Panc1 (cell line): ENCODE data around the gene ZNF784. TPM values are rescaled to one million over a fixed set of nuclear protein-coding genes. Genes with fewer than 3 reads are reported as not detected.
A peak's percentile ranks its signal among the peaks of the same experiment; 100 is the strongest.

Source experiments
- ATAC-seq: fragments of 200-7000 bp; cut with Tn5 transposase; 2 replicates; pipeline ENCODE4 v1.9.1; 2020; ENCODE audit warnings: mild to moderate bottlenecking, moderate library complexity
- BruUV-seq: library from RNA; stranded (reverse); fragments of 400-500 nt; replicated peaks from 2 replicates; lab custom pipeline; 2021; lab: Mats Ljungman, UMichigan
- CTCF ChIA-PET: fragments of 300-600 bp; sonication (Branson Sonifier 250); formaldehyde crosslinking; loops from one replicate; lab custom pipeline; 2022; ENCODE audit warnings: antibody characterized with exemption; lab: Charles Lee
- POLR2A ChIA-PET: fragments of 300-600 bp; sonication (Branson Sonifier 250); formaldehyde crosslinking; loops from one replicate; lab custom pipeline; 2022; ENCODE audit warnings: antibody characterized with exemption; lab: Charles Lee
- DNase-seq: peaks from one replicate; pipeline ENCODE4 v3.0.0-alpha.2; 2010; ENCODE audit warnings: low read depth, low spot score
- H3K27ac ChIP-seq: 2 replicates; pipeline ENCODE4 v1.5.1; 2011; ENCODE audit warnings: mild to moderate bottlenecking, low read length, inconsistent platforms
- H3K27me3 ChIP-seq: fragments of 200-500 bp; sonication (Bioruptor generic); 2 replicates; pipeline ENCODE4 v1.6.0; 2014; ENCODE audit warnings: low read length, inconsistent platforms; ENCODE audit not compliant: control insufficient read depth, insufficient read depth
- H3K36me3 ChIP-seq: fragments of 200-500 bp; sonication (Bioruptor generic); 2 replicates; pipeline ENCODE4 v1.5.1; 2014; ENCODE audit warnings: inconsistent platforms, mild to moderate bottlenecking, low read length, moderate library complexity; ENCODE audit not compliant: control insufficient read depth, insufficient read depth
- H3K4me1 ChIP-seq: 2 replicates; pipeline ENCODE4 v1.5.1; 2011; ENCODE audit warnings: inconsistent platforms, mild to moderate bottlenecking, low read length, moderate library complexity; ENCODE audit not compliant: control insufficient read depth, insufficient read depth
- H3K4me3 ChIP-seq, 2 experiments: 2 replicates each; pipeline ENCODE4 v1.5.1; 2011 to 2012; ENCODE audit warnings: low read depth in 2 of 2, low read length in 2 of 2, mild to moderate bottlenecking in 2 of 2, inconsistent platforms in 1 of 2, moderate library complexity in 1 of 2
- H3K9me3 ChIP-seq: fragments of 200-500 bp; sonication (Bioruptor generic); 2 replicates; pipeline ENCODE4 v1.5.1; 2014; ENCODE audit warnings: low read depth, mild to moderate bottlenecking, inconsistent platforms, low read length, moderate library complexity; ENCODE audit not compliant: control insufficient read depth, insufficient read depth
- POLR2AphosphoS5 ChIP-seq: IDR thresholded peaks from 2 replicates; pipeline ENCODE4 v1.6.1; 2012; ENCODE audit warnings: mild to moderate bottlenecking, low read depth, low read length, moderate library complexity
- SIN3A ChIP-seq: IDR thresholded peaks from 2 replicates; pipeline ENCODE4 v1.6.1; 2012; ENCODE audit warnings: low read depth, mild to moderate bottlenecking, low read length, moderate library complexity, borderline replicate concordance; ENCODE audit not compliant: insufficient read depth
- TCF7L2 ChIP-seq: IDR thresholded peaks from 2 replicates; pipeline ENCODE4 v1.6.1; 2011; ENCODE audit warnings: mild to moderate bottlenecking, low read depth, low read length, inconsistent platforms
- in situ Hi-C: cut with HindIII; loops from 2 replicates; pipeline ENCODE4 v1.10.0; 2016; ENCODE audit warnings: low sequenced_read_pairs, low pct_unique_long_range_greater_than_20kb
- intact Hi-C: fragments of 100-400 bp; cut with micrococcal nuclease; formaldehyde crosslinking; loops from one replicate; pipeline ENCODE4 v1.10.0; 2022; ENCODE audit not compliant: unreplicated experiment
- total RNA-seq: library from RNA; stranded (reverse); gene quantifications from one replicate; pipeline ENCODE4 v1.2.1, GENCODE V29; 2021; ENCODE audit not compliant: unreplicated experiment
- TF ChIP-seq, protein P1 (sequence below): fragments of 450-650 bp; IDR thresholded peaks from 2 replicates; pipeline ENCODE4 v1.5.1; 2017; ENCODE audit warnings: mild to moderate bottlenecking
- TF ChIP-seq, protein P2 (sequence below), 2 experiments: IDR thresholded peaks; 2 replicates each; pipeline ENCODE4 v1.6.1; 2011 to 2012; ENCODE audit warnings: low read depth in 2 of 2, control low read depth in 1 of 2, low read length in 1 of 2, mild to moderate bottlenecking in 1 of 2, moderate library complexity in 1 of 2; ENCODE audit not compliant: insufficient read depth in 1 of 2

Gene ZNF784
- total RNA-seq, 1 experiment from 2014 or later = 8.9 TPM

DNA sequence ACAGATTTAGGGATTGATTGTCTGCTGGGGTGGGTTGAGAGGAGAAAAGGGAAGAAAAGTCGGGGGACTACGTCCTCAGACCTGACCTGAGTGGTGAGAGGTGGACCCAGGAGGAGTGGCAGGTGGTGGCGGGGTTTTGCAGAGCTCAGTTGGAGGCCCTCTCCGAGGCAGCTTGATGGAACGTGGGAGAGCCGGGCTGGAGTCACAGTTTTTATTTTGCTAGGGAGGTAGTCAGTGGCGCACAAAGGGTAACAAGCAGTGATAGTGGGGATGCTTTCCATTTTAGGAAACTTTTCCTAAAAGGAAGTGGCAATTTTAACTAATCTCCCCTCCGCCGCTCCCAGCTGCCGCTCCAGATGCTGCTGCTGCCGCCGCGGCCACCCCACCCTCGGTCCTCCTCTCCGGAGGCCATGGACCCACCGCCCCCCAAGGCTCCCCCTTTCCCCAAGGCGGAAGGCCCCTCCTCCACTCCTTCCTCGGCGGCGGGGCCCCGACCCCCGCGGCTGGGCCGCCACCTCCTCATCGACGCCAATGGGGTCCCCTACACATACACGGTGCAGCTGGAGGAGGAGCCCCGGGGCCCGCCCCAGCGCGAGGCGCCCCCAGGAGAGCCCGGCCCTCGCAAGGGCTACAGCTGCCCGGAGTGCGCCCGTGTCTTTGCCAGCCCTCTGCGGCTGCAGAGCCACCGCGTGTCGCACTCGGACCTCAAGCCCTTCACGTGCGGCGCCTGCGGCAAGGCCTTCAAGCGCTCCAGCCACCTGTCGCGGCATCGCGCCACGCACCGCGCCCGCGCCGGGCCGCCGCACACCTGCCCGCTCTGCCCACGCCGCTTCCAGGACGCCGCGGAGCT lies 18.0 kb upstream of the ZNF784 start:
- intact Hi-C loops = no loop called here
- Histone ChIP-seq H3K9me3 (no peaks in the 10 kb centered on the region), H3K27me3 (no peaks in the 10 kb centered on the region), H3K4me1 (peaks cover 41% of the 10 kb centered on the region), H3K27ac (peak overlapping the region; percentile 92), H3K4me3 (peak overlapping the region; percentile 63 to 93), H3K36me3 (peaks cover 13% of the 10 kb centered on the region)
- ATAC-seq (peak; percentile 20), DNase-seq (no peak)
- TF ChIP-seq, protein P1, sequence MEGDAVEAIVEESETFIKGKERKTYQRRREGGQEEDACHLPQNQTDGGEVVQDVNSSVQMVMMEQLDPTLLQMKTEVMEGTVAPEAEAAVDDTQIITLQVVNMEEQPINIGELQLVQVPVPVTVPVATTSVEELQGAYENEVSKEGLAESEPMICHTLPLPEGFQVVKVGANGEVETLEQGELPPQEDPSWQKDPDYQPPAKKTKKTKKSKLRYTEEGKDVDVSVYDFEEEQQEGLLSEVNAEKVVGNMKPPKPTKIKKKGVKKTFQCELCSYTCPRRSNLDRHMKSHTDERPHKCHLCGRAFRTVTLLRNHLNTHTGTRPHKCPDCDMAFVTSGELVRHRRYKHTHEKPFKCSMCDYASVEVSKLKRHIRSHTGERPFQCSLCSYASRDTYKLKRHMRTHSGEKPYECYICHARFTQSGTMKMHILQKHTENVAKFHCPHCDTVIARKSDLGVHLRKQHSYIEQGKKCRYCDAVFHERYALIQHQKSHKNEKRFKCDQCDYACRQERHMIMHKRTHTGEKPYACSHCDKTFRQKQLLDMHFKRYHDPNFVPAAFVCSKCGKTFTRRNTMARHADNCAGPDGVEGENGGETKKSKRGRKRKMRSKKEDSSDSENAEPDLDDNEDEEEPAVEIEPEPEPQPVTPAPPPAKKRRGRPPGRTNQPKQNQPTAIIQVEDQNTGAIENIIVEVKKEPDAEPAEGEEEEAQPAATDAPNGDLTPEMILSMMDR = no peak
- TF ChIP-seq, protein P2, sequence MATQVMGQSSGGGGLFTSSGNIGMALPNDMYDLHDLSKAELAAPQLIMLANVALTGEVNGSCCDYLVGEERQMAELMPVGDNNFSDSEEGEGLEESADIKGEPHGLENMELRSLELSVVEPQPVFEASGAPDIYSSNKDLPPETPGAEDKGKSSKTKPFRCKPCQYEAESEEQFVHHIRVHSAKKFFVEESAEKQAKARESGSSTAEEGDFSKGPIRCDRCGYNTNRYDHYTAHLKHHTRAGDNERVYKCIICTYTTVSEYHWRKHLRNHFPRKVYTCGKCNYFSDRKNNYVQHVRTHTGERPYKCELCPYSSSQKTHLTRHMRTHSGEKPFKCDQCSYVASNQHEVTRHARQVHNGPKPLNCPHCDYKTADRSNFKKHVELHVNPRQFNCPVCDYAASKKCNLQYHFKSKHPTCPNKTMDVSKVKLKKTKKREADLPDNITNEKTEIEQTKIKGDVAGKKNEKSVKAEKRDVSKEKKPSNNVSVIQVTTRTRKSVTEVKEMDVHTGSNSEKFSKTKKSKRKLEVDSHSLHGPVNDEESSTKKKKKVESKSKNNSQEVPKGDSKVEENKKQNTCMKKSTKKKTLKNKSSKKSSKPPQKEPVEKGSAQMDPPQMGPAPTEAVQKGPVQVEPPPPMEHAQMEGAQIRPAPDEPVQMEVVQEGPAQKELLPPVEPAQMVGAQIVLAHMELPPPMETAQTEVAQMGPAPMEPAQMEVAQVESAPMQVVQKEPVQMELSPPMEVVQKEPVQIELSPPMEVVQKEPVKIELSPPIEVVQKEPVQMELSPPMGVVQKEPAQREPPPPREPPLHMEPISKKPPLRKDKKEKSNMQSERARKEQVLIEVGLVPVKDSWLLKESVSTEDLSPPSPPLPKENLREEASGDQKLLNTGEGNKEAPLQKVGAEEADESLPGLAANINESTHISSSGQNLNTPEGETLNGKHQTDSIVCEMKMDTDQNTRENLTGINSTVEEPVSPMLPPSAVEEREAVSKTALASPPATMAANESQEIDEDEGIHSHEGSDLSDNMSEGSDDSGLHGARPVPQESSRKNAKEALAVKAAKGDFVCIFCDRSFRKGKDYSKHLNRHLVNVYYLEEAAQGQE (IDR thresholded peaks at IDR 0.05; ENCODE audit: insufficient read depth in 1 of 2, low read depth in 2 of 2, low read length in 1 of 2) = peak in 1 of 2 experiments; percentile 72; a peak in 1 of 4 replicates
- TF ChIP-seq POLR2AphosphoS5 (peak; percentile 67; the same call in 1 of the 2 replicates), SIN3A (no peak; the same call in 1 of the 2 replicates), TCF7L2 (peak; percentile 70; the same call in 1 of the 2 replicates)
- ChIA-PET CTCF (no interaction called here), POLR2A (no interaction called here)
- TSS peak; percentile 60 for BruUV-seq
- in situ Hi-C loops = no loop called here

DNA sequence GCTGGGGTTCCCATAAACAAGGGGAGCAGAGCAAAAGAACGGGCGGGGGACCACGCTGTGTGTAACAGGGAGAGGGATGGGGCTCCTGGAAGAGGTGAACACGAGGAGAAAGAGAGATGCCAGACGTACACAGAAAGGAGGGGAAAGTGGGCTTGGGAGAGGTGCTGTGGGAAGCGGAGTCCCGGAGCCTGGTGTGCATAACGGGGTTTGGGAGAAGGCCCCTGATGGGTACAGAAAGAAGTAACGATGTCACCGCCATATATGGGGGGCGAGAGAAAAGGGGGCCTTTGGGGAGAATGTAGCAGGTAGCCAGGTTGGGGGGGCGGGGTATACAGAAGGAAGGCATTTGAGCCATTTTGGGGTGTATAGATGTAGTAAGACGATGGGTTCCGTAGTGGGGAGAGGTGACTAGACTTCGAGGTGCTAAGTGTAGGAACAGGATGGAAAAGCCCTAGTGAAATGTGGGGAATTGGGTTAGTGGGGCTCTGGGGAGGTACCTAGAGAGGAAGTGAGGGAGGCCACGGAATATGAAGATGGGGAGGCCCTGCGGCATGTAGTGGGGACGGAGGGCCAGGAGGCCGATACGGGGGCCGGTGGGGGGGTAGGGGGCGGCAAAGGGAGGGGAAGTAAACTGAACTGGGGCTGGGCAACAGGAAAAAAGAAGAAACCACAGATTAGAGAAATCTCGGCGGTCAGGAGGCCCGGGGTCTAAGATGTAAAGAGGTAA lies 17.2 kb upstream of the ZNF784 start:
- BruUV-seq = no TSS peak
- intact Hi-C loops = no loop called here
- Histone ChIP-seq H3K27ac (peak overlapping the region; percentile 92), H3K4me1 (peaks cover 36% of the 10 kb centered on the region), H3K9me3 (no peaks in the 10 kb centered on the region), H3K36me3 (peaks cover 13% of the 10 kb centered on the region), H3K4me3 (peak overlapping the region; percentile 63 to 93), H3K27me3 (no peaks in the 10 kb centered on the region)
- in situ Hi-C loops = no loop called here
- ChIA-PET CTCF (no interaction called here), POLR2A (no interaction called here)
- DNase-seq (no peak), ATAC-seq (peak; percentile 13)
- TF ChIP-seq, protein P2 (IDR thresholded peaks at IDR 0.05; ENCODE audit: insufficient read depth in 1 of 2, low read depth in 2 of 2, low read length in 1 of 2) = no peak
- TF ChIP-seq, protein P1 = no peak
- TF ChIP-seq TCF7L2 (no peak), POLR2AphosphoS5 (0 out of 2 replicates have a peak, but pooled peaks have one; percentile 44)
